T follicular helper cell (primary cell): Measurements from ENCODE around the gene RHBDL3.

ENCODE experiments used
- DNase-seq: peaks from one replicate; pipeline ENCODE4 v3.0.0-alpha.2; 2020; ENCODE audit warnings: low read depth

The RHBDL3 gene

GRCh38 chr17:32357615-32358014 lies 92.0 kb downstream of the RHBDL3 start:
- DNase-seq, result no peak

- DNase-seq, result no peak
Observed at GRCh38 chr17:32361270-32361669, 95.6 kb downstream of the RHBDL3 start.

GRCh38 chr17:32370426-32370825 lies 104.8 kb downstream of the RHBDL3 start:
- DNase-seq, result no peak
